ENCODE measurements around the gene CITED4. TPM values are rescaled to one million over a fixed set of nuclear protein-coding genes. Genes with fewer than 3 reads are reported as not detected.

CITED4 gene
- total RNA-seq, 1 donor from 2014 or later = 7.1 TPM

GRCh38 chr1:40823345-40823744 is 38.8 kb downstream of the CITED4 start:
- no peak for FAIRE-seq

GRCh38 chr1:40822890-40823289 is 39.3 kb downstream of the CITED4 start:
- no peaks in the 10 kb centered on the region for H3K9me3 Mint-ChIP-seq (ENCODE audit: unreplicated experiment)
- H3K36me3 ChIP-seq (ENCODE audit: insufficient read depth, low read length) = no peaks in the 10 kb centered on the region
- H3K27ac Mint-ChIP-seq (ENCODE audit: unreplicated experiment) = no peak overlapping the region
- H3K4me1 Mint-ChIP-seq (ENCODE audit: low read depth, unreplicated experiment) = peaks cover 13% of the 10 kb centered on the region
- H3K27ac ChIP-seq (ENCODE audit: low read depth, low read length) = no peak overlapping the region
- H3K27me3 ChIP-seq (ENCODE audit: insufficient read depth, low read length) = peaks cover 2% of the 10 kb centered on the region
- H2AFZ ChIP-seq (ENCODE audit: low read depth, low read length) = no peak overlapping the region
- TF ChIP-seq EZH2 (IDR thresholded peaks at IDR 0.05; ENCODE audit: insufficient read depth, low read length) = no peak
- TF ChIP-seq CTCF (IDR thresholded peaks at IDR 0.05; ENCODE audit: insufficient read depth, low read depth, low read length) = no peak
- H3K9ac ChIP-seq (ENCODE audit: low read length) = no peak overlapping the region
- no peaks in the 10 kb centered on the region for H3K79me2 ChIP-seq (ENCODE audit: insufficient read depth, low read length)
- no peak overlapping the region for H3K4me3 ChIP-seq (ENCODE audit: insufficient read depth, low read depth, low read length)
- no peaks in the 10 kb centered on the region for H3K9me3 ChIP-seq (ENCODE audit: insufficient read depth, low read depth, low read length)
- FAIRE-seq (no peak), DNase-seq (ENCODE audit: low read depth) (no peak)
- no peak overlapping the region for H3K4me2 ChIP-seq (ENCODE audit: low read length)
- no peak overlapping the region for H3K4me3 Mint-ChIP-seq (ENCODE audit: unreplicated experiment)
- H3K36me3 Mint-ChIP-seq (ENCODE audit: low read depth, unreplicated experiment) = no peaks in the 10 kb centered on the region
- H3K4me1 ChIP-seq (ENCODE audit: insufficient read depth, low read length) = peaks cover 20% of the 10 kb centered on the region
- no peaks in the 10 kb centered on the region for H4K20me1 ChIP-seq (ENCODE audit: insufficient read depth, low read length)
- peaks cover 13% of the 10 kb centered on the region for H3K27me3 Mint-ChIP-seq (ENCODE audit: low read depth, unreplicated experiment)

More at GRCh38 chr1:40823345-40823744, 38.8 kb downstream of the CITED4 start:
- H4K20me1 ChIP-seq (ENCODE audit: insufficient read depth, low read length) = no peaks in the 10 kb centered on the region
- Mint-ChIP-seq H3K4me1 (ENCODE audit: low read depth, unreplicated experiment) (peaks cover 13% of the 10 kb centered on the region), H3K9me3 (ENCODE audit: unreplicated experiment) (no peaks in the 10 kb centered on the region), H3K36me3 (ENCODE audit: low read depth, unreplicated experiment) (no peaks in the 10 kb centered on the region), H3K27me3 (ENCODE audit: low read depth, unreplicated experiment) (peaks cover 17% of the 10 kb centered on the region), H3K27ac (ENCODE audit: unreplicated experiment) (no peak overlapping the region), H3K4me3 (ENCODE audit: unreplicated experiment) (no peak overlapping the region)
- peaks cover 20% of the 10 kb centered on the region for H3K4me1 ChIP-seq (ENCODE audit: insufficient read depth, low read length)
- H3K9ac ChIP-seq (ENCODE audit: low read length) = no peak overlapping the region
- H3K79me2 ChIP-seq (ENCODE audit: insufficient read depth, low read length) = no peaks in the 10 kb centered on the region
- H3K9me3 ChIP-seq (ENCODE audit: insufficient read depth, low read depth, low read length) = no peaks in the 10 kb centered on the region
- H3K36me3 ChIP-seq (ENCODE audit: insufficient read depth, low read length) = no peaks in the 10 kb centered on the region
- H3K4me2 ChIP-seq (ENCODE audit: low read length) = no peak overlapping the region
- H3K4me3 ChIP-seq (ENCODE audit: insufficient read depth, low read depth, low read length) = no peak overlapping the region
- no peak overlapping the region for H2AFZ ChIP-seq (ENCODE audit: low read depth, low read length)
- DNase-seq (ENCODE audit: low read depth) = no peak
- no peak overlapping the region for H3K27ac ChIP-seq (ENCODE audit: low read depth, low read length)
- TF ChIP-seq CTCF (IDR thresholded peaks at IDR 0.05; ENCODE audit: insufficient read depth, low read depth, low read length) = no peak
- no peak for TF ChIP-seq EZH2 (IDR thresholded peaks at IDR 0.05; ENCODE audit: insufficient read depth, low read length)
- peaks cover 2% of the 10 kb centered on the region for H3K27me3 ChIP-seq (ENCODE audit: insufficient read depth, low read length)

GRCh38 chr1:40820911-40821693 is 41.1 kb downstream of the CITED4 start:
- DNase-seq (ENCODE audit: low read depth) = no peak
- no peak overlapping the region for H3K27ac Mint-ChIP-seq (ENCODE audit: unreplicated experiment)
- Histone ChIP-seq H3K36me3 (ENCODE audit: insufficient read depth, low read length) (no peaks in the 10 kb centered on the region), H3K27ac (ENCODE audit: low read depth, low read length) (no peak overlapping the region), H3K9ac (ENCODE audit: low read length) (no peak overlapping the region), H3K4me1 (ENCODE audit: insufficient read depth, low read length) (peaks cover 20% of the 10 kb centered on the region), H2AFZ (ENCODE audit: low read depth, low read length) (no peak overlapping the region), H3K4me3 (ENCODE audit: insufficient read depth, low read depth, low read length) (no peak overlapping the region), H3K79me2 (ENCODE audit: insufficient read depth, low read length) (no peaks in the 10 kb centered on the region), H4K20me1 (ENCODE audit: insufficient read depth, low read length) (no peaks in the 10 kb centered on the region), H3K4me2 (ENCODE audit: low read length) (no peak overlapping the region), H3K9me3 (ENCODE audit: insufficient read depth, low read depth, low read length) (no peaks in the 10 kb centered on the region), H3K27me3 (ENCODE audit: insufficient read depth, low read length) (peaks cover 4% of the 10 kb centered on the region)
- H3K36me3 Mint-ChIP-seq (ENCODE audit: low read depth, unreplicated experiment) = no peaks in the 10 kb centered on the region
- TF ChIP-seq CTCF (IDR thresholded peaks at IDR 0.05; ENCODE audit: insufficient read depth, low read depth, low read length) (no peak), EZH2 (IDR thresholded peaks at IDR 0.05; ENCODE audit: insufficient read depth, low read length) (no peak)
- no peaks in the 10 kb centered on the region for H3K9me3 Mint-ChIP-seq (ENCODE audit: unreplicated experiment)
- peaks cover 13% of the 10 kb centered on the region for H3K4me1 Mint-ChIP-seq (ENCODE audit: low read depth, unreplicated experiment)
- no peak for FAIRE-seq
- H3K4me3 Mint-ChIP-seq (ENCODE audit: unreplicated experiment) = no peak overlapping the region
- peaks cover 26% of the 10 kb centered on the region for H3K27me3 Mint-ChIP-seq (ENCODE audit: low read depth, unreplicated experiment)
